ENCODE measurements around the gene ADNP2. TPM values are rescaled to one million over a fixed set of nuclear protein-coding genes. Genes with fewer than 3 reads are reported as not detected.

ADNP2 gene
- total and polyA plus RNA-seq, 7 donors = 1.5 to 4.6 (median 3.4) TPM

- Histone ChIP-seq H3K4me1 (no peaks in the 10 kb centered on the region), H3K4me3 (no peak overlapping the region), H3K27ac (no peak overlapping the region), H3K36me3 (ENCODE audit: insufficient read depth in 1 of 2, low read depth in 1 of 2) (no peaks in the 10 kb centered on the region), H3K27me3 (ENCODE audit: insufficient read depth in 3 of 3, low read length in 2 of 3) (peaks cover 0 to 4% (median 0%) of the 10 kb centered on the region in 3 donors), H3K9me3 (no peaks in the 10 kb centered on the region)
- TF ChIP-seq CTCF (IDR thresholded peaks at IDR 0.05) = no peak
- DNase-seq (no peak), ATAC-seq (no peak)
- WGBS, 3 donors = 77 to 86% (median 85%) methylated on average over 18 of the region's 18 CpGs
- intact Hi-C loops (cut with DNase I) = no loop called here
Observed at GRCh38 chr18:80175451-80176204, 66.6 kb downstream of the ADNP2 start.

GRCh38 chr18:80176334-80177073, 67.4 kb downstream of the ADNP2 start:
- intact Hi-C loops (cut with DNase I) = no loop called here
- Histone ChIP-seq H3K27me3 (ENCODE audit: insufficient read depth in 3 of 3, low read length in 2 of 3) (peaks cover 0 to 2% (median 0%) of the 10 kb centered on the region in 3 donors), H3K36me3 (ENCODE audit: insufficient read depth in 1 of 2, low read depth in 1 of 2) (no peaks in the 10 kb centered on the region), H3K4me3 (no peak overlapping the region), H3K4me1 (no peaks in the 10 kb centered on the region), H3K9me3 (no peaks in the 10 kb centered on the region), H3K27ac (no peak overlapping the region)
- DNase-seq (no peak), ATAC-seq (no peak)
- WGBS, 3 donors = 53 to 68% (median 68%) methylated on average over 17 of the region's 17 CpGs
- no peak for TF ChIP-seq CTCF (IDR thresholded peaks at IDR 0.05)

GRCh38 chr18:80177128-80177527, 68.1 kb downstream of the ADNP2 start:
- H3K27me3 ChIP-seq (ENCODE audit: insufficient read depth in 3 of 3, low read length in 2 of 3) = no peaks in the 10 kb centered on the region
- no peaks in the 10 kb centered on the region for H3K9me3 ChIP-seq
- 88 to 92% (median 90%) methylated on average over 8 of the region's 8 CpGs for WGBS, 3 donors
- H3K36me3 ChIP-seq (ENCODE audit: insufficient read depth in 1 of 2, low read depth in 1 of 2) = no peaks in the 10 kb centered on the region
- ATAC-seq (no peak), DNase-seq (no peak)
- H3K4me3 ChIP-seq = no peak overlapping the region
- H3K27ac ChIP-seq = no peak overlapping the region
- intact Hi-C loops (cut with DNase I) = no loop called here
- no peaks in the 10 kb centered on the region for H3K4me1 ChIP-seq
- no peak for TF ChIP-seq CTCF (IDR thresholded peaks at IDR 0.05)

DNA sequence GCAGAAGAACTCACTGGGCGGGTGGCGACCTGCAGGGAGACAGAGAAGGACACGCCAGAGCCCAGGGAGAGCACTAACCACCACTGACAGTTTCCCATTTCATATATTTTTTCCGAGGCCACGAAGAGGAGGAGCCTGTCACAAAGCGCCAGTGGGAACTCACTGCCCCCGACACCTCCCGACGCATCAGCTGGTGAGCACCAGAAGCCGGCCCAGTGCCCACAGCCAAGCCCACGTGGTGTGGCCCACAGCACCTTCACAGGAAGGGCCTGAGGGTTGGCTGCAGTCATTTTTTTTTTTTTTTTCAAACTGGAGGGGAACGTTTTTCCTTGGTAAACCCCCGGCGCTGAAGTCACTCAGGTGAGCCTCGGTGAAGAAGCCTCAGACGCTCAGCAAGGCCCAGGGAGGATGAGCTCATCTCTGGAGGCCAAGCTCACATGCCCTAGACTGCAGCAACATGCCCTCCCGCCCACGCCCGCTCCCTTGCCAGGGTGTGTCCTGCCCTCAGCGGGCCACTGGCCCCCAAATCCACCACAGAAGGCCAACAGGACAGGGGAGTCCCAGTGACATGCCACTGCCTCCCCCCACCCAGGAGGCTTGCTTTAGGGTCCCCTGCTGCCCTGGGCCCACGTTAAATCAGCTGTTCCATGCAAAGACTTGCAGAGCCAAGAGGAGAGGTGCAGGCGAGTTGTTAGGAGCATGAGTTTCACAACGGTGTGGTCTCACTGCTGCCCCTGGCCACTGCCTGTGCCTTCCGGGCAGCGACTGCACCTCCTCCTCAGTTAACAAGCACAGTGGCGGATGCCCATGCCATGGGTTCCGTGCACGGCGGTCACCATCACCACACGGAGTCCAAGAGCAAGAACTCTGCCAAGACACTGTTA, 70.1 kb downstream of the ADNP2 start:
- Histone ChIP-seq H3K4me3 (no peak overlapping the region), H3K27me3 (ENCODE audit: insufficient read depth in 3 of 3, low read length in 2 of 3) (no peaks in the 10 kb centered on the region), H3K4me1 (no peaks in the 10 kb centered on the region), H3K9me3 (no peaks in the 10 kb centered on the region), H3K27ac (no peak overlapping the region), H3K36me3 (ENCODE audit: insufficient read depth in 1 of 2, low read depth in 1 of 2) (no peaks in the 10 kb centered on the region)
- no peak for TF ChIP-seq CTCF (IDR thresholded peaks at IDR 0.05)
- intact Hi-C loops (cut with DNase I) = no loop called here
- no peak for DNase-seq
- ATAC-seq = no peak
- WGBS, 3 donors = 88 to 92% (median 91%) methylated on average over 30 of the region's 30 CpGs
